H1 (cell line): ENCODE measurements around the gene LPXN. TPM values are rescaled to one million over a fixed set of nuclear protein-coding genes. Genes with fewer than 3 reads are reported as not detected.

ENCODE experiments used
- CTCF ChIA-PET: fragments of 300-600 bp; sonication (Branson Sonifier 250); formaldehyde crosslinking; loops from one replicate; lab custom pipeline; 2021; ENCODE audit not compliant: partially characterized antibody; lab: Charles Lee
- POLR2A ChIA-PET: fragments of 300-600 bp; sonication (Branson Sonifier 250); formaldehyde crosslinking; loops from one replicate; lab custom pipeline; 2021; ENCODE audit warnings: inconsistent platforms; ENCODE audit not compliant: partially characterized antibody; lab: Charles Lee
- DNase-seq, 2 experiments: peaks; one replicate each; pipeline versions ENCODE4 v3.0.0 to v3.0.0-alpha.2; 2010 to 2022; ENCODE audit warnings: low spot score in 2 of 2, low read depth in 1 of 2, mixed read lengths in 1 of 2
- FAIRE-seq: peaks from 2 replicates; lab custom pipeline; 2011; peaks lifted over from hg19 to GRCh38; lab: Jason Lieb, UNC
- H2AFZ ChIP-seq: 2 replicates; pipeline ENCODE4 v1.8.1; 2012; ENCODE audit warnings: low read length, inconsistent platforms
- H2AK5ac ChIP-seq: 2 replicates; pipeline ENCODE4 v1.6.1; 2013; ENCODE audit warnings: low read depth, low read length
- H2BK120ac ChIP-seq: replicated peaks from 2 replicates; pipeline ENCODE3; 2013; ENCODE audit warnings: low read depth, low read length, inconsistent platforms
- H2BK12ac ChIP-seq: 2 replicates; pipeline ENCODE4 v1.6.1; 2013; ENCODE audit warnings: low read depth, low read length
- H2BK15ac ChIP-seq: 2 replicates; pipeline ENCODE4 v1.6.1; 2013; ENCODE audit warnings: low read length
- H2BK20ac ChIP-seq: 2 replicates; pipeline ENCODE4 v1.6.1; 2013; ENCODE audit warnings: low read length
- H2BK5ac ChIP-seq: 2 replicates; pipeline ENCODE4 v1.6.1; 2013; ENCODE audit warnings: low read depth, low read length
- H3K14ac ChIP-seq: 2 replicates; pipeline ENCODE4 v1.6.1; 2013; ENCODE audit warnings: inconsistent platforms; ENCODE audit not compliant: insufficient read length
- H3K18ac ChIP-seq: 2 replicates; pipeline ENCODE4 v1.6.1; 2013; ENCODE audit warnings: low read length; ENCODE audit errors: extremely low read depth
- H3K23ac ChIP-seq: 2 replicates; pipeline ENCODE4 v1.6.1; 2013; ENCODE audit warnings: inconsistent platforms; ENCODE audit not compliant: insufficient read length
- H3K23me2 ChIP-seq: 2 replicates; pipeline ENCODE4 v1.6.1; 2013; ENCODE audit warnings: low read depth, low read length
- H3K27ac ChIP-seq: 2 replicates; pipeline ENCODE4 v1.6.1; 2011; ENCODE audit warnings: low read depth, low read length, inconsistent platforms
- H3K27me3 ChIP-seq, 4 experiments: replicated peaks in 1 of 4; 1 replicate in 1 of 4; 2 replicates in 3 of 4; pipeline versions ENCODE4 v1.6.1 to v1.8.1; 2011 to 2013; ENCODE audit warnings: low read length in 3 of 4, mild to moderate bottlenecking in 3 of 4, inconsistent platforms in 2 of 4, mixed read lengths in 2 of 4, moderate library complexity in 1 of 4; ENCODE audit not compliant: control insufficient read depth in 3 of 4, insufficient read depth in 3 of 4; ENCODE audit errors: extremely low read depth in 1 of 4
- H3K36me3 ChIP-seq, 4 experiments: 2 replicates each; pipeline versions ENCODE4 v1.6.1 to v1.8.1; 2011 to 2013; ENCODE audit warnings: mild to moderate bottlenecking in 4 of 4, low read length in 3 of 4, moderate library complexity in 2 of 4, control low read depth in 1 of 4, inconsistent platforms in 1 of 4; ENCODE audit not compliant: insufficient read depth in 4 of 4, control insufficient read depth in 2 of 4
- H3K4ac ChIP-seq: replicated peaks from 2 replicates; pipeline ENCODE3; 2013; ENCODE audit warnings: low read length, low read depth, mixed read lengths, inconsistent platforms; ENCODE audit not compliant: insufficient read length
- H3K4me1 ChIP-seq, 4 experiments: replicated peaks in 1 of 4; 1 replicate in 1 of 4; 2 replicates in 3 of 4; pipeline versions ENCODE4 v1.6.1 to v1.8.1; 2011 to 2013; ENCODE audit warnings: low read length in 3 of 4, inconsistent platforms in 2 of 4, mixed read lengths in 1 of 4; ENCODE audit not compliant: insufficient read depth in 4 of 4, control insufficient read depth in 3 of 4
- H3K4me2 ChIP-seq, 2 experiments: 2 replicates each; pipeline versions ENCODE4 v1.6.1 to v1.8.1; 2011 to 2013; ENCODE audit warnings: low read depth in 2 of 2, low read length in 2 of 2, control low read depth in 1 of 2, inconsistent platforms in 1 of 2, mild to moderate bottlenecking in 1 of 2; ENCODE audit not compliant: insufficient read depth in 1 of 2
- H3K4me3 ChIP-seq, 4 experiments: fragments of 200-600, 300-600 bp in 1 of 4; sonication (generic), shearing (Covaris generic), sonication (Bioruptor Twin) in 1 of 4; 2 replicates each; pipeline versions ENCODE4 v1.5.1 to v1.8.1; 2011 to 2016; ENCODE audit warnings: low read length in 4 of 4, low read depth in 3 of 4, control low read depth in 2 of 4, inconsistent platforms in 2 of 4, mild to moderate bottlenecking in 2 of 4, mixed read lengths in 1 of 4, moderate library complexity in 1 of 4; ENCODE audit not compliant: insufficient read depth in 2 of 4; ENCODE audit errors: extremely low read depth in 1 of 4
- H3K56ac ChIP-seq: replicated peaks from 2 replicates; pipeline ENCODE3; 2013; ENCODE audit warnings: low read depth, mild to moderate bottlenecking, mixed read lengths, low read length, inconsistent platforms; ENCODE audit not compliant: insufficient read length
- H3K79me1 ChIP-seq: 2 replicates; pipeline ENCODE4 v1.6.1; 2013; ENCODE audit warnings: low read depth, low read length, control low read depth
- H3K79me2 ChIP-seq, 2 experiments: 2 replicates each; pipeline versions ENCODE4 v1.6.1 to v1.8.1; 2012 to 2013; ENCODE audit warnings: low read length in 2 of 2, mild to moderate bottlenecking in 2 of 2, inconsistent platforms in 1 of 2; ENCODE audit not compliant: insufficient read depth in 2 of 2, control insufficient read depth in 1 of 2
- H3K9ac ChIP-seq, 4 experiments: replicated peaks in 1 of 4; 1 replicate in 1 of 4; 2 replicates in 3 of 4; pipeline versions ENCODE4 v1.6.1 to v1.8.1; 2011 to 2013; ENCODE audit warnings: low read depth in 3 of 4, low read length in 3 of 4, control low read depth in 2 of 4, mild to moderate bottlenecking in 2 of 4, moderate library complexity in 2 of 4, inconsistent platforms in 1 of 4; ENCODE audit errors: extremely low read depth in 1 of 4
- H3K9me3 ChIP-seq, 2 experiments: 2 replicates each; pipeline versions ENCODE4 v1.6.1 to v1.8.1; 2012 to 2013; ENCODE audit warnings: mild to moderate bottlenecking in 2 of 2, moderate library complexity in 2 of 2, control low read depth in 1 of 2, inconsistent platforms in 1 of 2, low read depth in 1 of 2, low read length in 1 of 2, mixed read lengths in 1 of 2; ENCODE audit not compliant: insufficient read depth in 2 of 2
- H4K20me1 ChIP-seq, 2 experiments: replicated peaks in 1 of 2; 2 replicates each; pipeline versions ENCODE3 to v1.8.1; 2011 to 2013; ENCODE audit warnings: inconsistent platforms in 2 of 2, low read length in 2 of 2, mild to moderate bottlenecking in 1 of 2; ENCODE audit not compliant: insufficient read depth in 2 of 2, control insufficient read depth in 1 of 2
- H4K5ac ChIP-seq: 2 replicates; pipeline ENCODE4 v1.6.1; 2013; ENCODE audit warnings: low read length, low read depth, mixed read lengths, inconsistent platforms; ENCODE audit not compliant: insufficient read length
- H4K8ac ChIP-seq: 2 replicates; pipeline ENCODE4 v1.8.0; 2013; ENCODE audit warnings: mild to moderate bottlenecking, moderate library complexity, low read length, inconsistent platforms; ENCODE audit not compliant: insufficient read depth; ENCODE audit errors: extremely low read depth
- H4K91ac ChIP-seq: replicated peaks from 2 replicates; pipeline ENCODE3; 2013; ENCODE audit warnings: low read length, mixed read lengths, inconsistent platforms; ENCODE audit not compliant: insufficient read length
- ATF2 ChIP-seq: IDR thresholded peaks from 2 replicates; pipeline ENCODE4 v1.6.1; 2012; ENCODE audit warnings: low read length, inconsistent platforms
- BCL11A ChIP-seq, 2 experiments: IDR thresholded peaks; one replicate each; pipeline ENCODE4 v1.6.1; 2011; ENCODE audit warnings: low read depth in 2 of 2, low read length in 2 of 2, mild to moderate bottlenecking in 2 of 2
- CTBP2 ChIP-seq: IDR thresholded peaks from 2 replicates; pipeline ENCODE4 v1.7.0; 2011; ENCODE audit warnings: borderline replicate concordance, mild to moderate bottlenecking, moderate library complexity, mixed read lengths, low read length; ENCODE audit not compliant: insufficient read depth, insufficient read length
- E2F6 ChIP-seq: IDR thresholded peaks from 2 replicates; pipeline ENCODE4 v1.6.1; 2012; ENCODE audit warnings: inconsistent platforms
- EZH2 ChIP-seq: fragments of 200-600 bp; sonication (generic); IDR thresholded peaks from 2 replicates; pipeline ENCODE4 v1.7.1; 2012; ENCODE audit warnings: low read depth, mild to moderate bottlenecking, moderate library complexity, low read length, inconsistent platforms; ENCODE audit not compliant: severe bottlenecking
- FOSL1 ChIP-seq: IDR thresholded peaks from 2 replicates; pipeline ENCODE4 v1.6.1; 2011; ENCODE audit warnings: mild to moderate bottlenecking, low read depth, low read length, moderate library complexity; ENCODE audit not compliant: insufficient read depth
- JUN ChIP-seq: IDR thresholded peaks from 2 replicates; pipeline ENCODE4 v1.6.1; 2011; ENCODE audit warnings: low read depth, mild to moderate bottlenecking, improper control_type of control experiment, low read length
- JUND ChIP-seq: IDR thresholded peaks from 2 replicates; pipeline ENCODE4 v1.6.1; 2011; ENCODE audit warnings: mild to moderate bottlenecking, improper control_type of control experiment, low read length
- KDM4A ChIP-seq: IDR thresholded peaks from one replicate; pipeline ENCODE4 v1.7.1; 2012; ENCODE audit warnings: low read depth, mild to moderate bottlenecking, moderate library complexity, low read length, inconsistent platforms; ENCODE audit not compliant: severe bottlenecking
- POLR2A ChIP-seq, 2 experiments: IDR thresholded peaks; 1 replicate in 1 of 2; 2 replicates in 1 of 2; pipeline ENCODE4 v1.6.1; 2011; ENCODE audit warnings: low read depth in 2 of 2, low read length in 2 of 2, mild to moderate bottlenecking in 2 of 2; ENCODE audit errors: control extremely low read depth in 1 of 2
- SUZ12 ChIP-seq: fragments of 200-600 bp; sonication (generic); IDR thresholded peaks from 2 replicates; pipeline ENCODE4 v1.6.1; 2012; ENCODE audit warnings: mild to moderate bottlenecking, inconsistent platforms, low read length, moderate library complexity, mixed read lengths
- TBP ChIP-seq: IDR thresholded peaks from 2 replicates; pipeline ENCODE4 v1.6.1; 2011; ENCODE audit warnings: low read depth, low read length, improper control_type of control experiment
- WGBS, 2 experiments: shearing (Covaris generic) in 1 of 2; methylation state at CpG; one replicate each; pipeline versions ENCODE4 v1.1.6 to v1.1.7; 2013 to 2015; ENCODE audit warnings: low lambda C conversion rate in 2 of 2, mixed read lengths in 2 of 2, inconsistent platforms in 1 of 2, low coverage in 1 of 2, missing lambda C conversion rate in 1 of 2; ENCODE audit not compliant: insufficient replicate concordance in 2 of 2, insufficient coverage in 1 of 2, insufficient read length in 1 of 2; ENCODE audit errors: extremely low coverage in 1 of 2, missing lambda C conversion rate in 1 of 2; 5-methylcytosine and 5-hydroxymethylcytosine counted together
- polyA plus RNA-seq, 7 experiments: library from polyadenylated mRNA; depleted of rRNA in 3 of 7; stranded (reverse) in 5 of 7; unstranded in 2 of 7; fragments of >200 nt in 5 of 7; fragments of 200-250 nt in 2 of 7; gene quantifications; 1 replicate in 5 of 7; 2 replicates in 1 of 7; 4 replicates in 1 of 7; pipeline versions ENCODE4 v1.2.1 to v1.2.3, GENCODE V29; 2011 to 2013; ENCODE audit warnings: missing spikeins in 2 of 7, mixed read lengths in 2 of 7
- total RNA-seq: library from RNA; stranded (reverse); fragmentation: NEBNext Ultra II Directional; extraction: Animal tissue kit (Norgen Biotek cat#: 25700); gene quantifications from 2 replicates; pipeline ENCODE4 v1.2.1, GENCODE V29; 2021

The LPXN gene
- total and polyA plus RNA-seq, 2 of the 8 experiments (the other 6 are each of a cell fraction or from before 2014, with no cell fraction given): 1.4 to 2.7 TPM

GRCh38 chr11:58495906-58496305 is 79.8 kb downstream of the LPXN start:
- H3K4me3 ChIP-seq: no peak overlapping the region
- FAIRE-seq (no peak), DNase-seq (no peak)
- H3K27me3 ChIP-seq: no peaks in the 10 kb centered on the region; a peak in 1 of 7 replicates
- H3K4ac ChIP-seq: no peak overlapping the region
- POLR2A ChIA-PET: no interaction called here
- no peak overlapping the region for H2BK120ac ChIP-seq
- no peaks in the 10 kb centered on the region for H4K20me1 ChIP-seq
- no peaks in the 10 kb centered on the region for H3K23me2 ChIP-seq
- H2BK5ac ChIP-seq: no peak overlapping the region
- H3K23ac ChIP-seq: no peak overlapping the region
- H3K4me2 ChIP-seq: no peak overlapping the region
- H4K91ac ChIP-seq: no peak overlapping the region
- no peak overlapping the region for H2BK15ac ChIP-seq
- H3K18ac ChIP-seq: no peak overlapping the region
- H3K4me1 ChIP-seq: no peaks in the 10 kb centered on the region
- no peaks in the 10 kb centered on the region for H3K36me3 ChIP-seq
- CTCF ChIA-PET: interaction anchor here (0.6 to 0.8 kb wide), 4 partner anchors 28 to 1867 kb away, joined by 3 to 4 read pairs (median 4); no protein-coding TSS in a partner anchor
- H2AFZ ChIP-seq: no peak overlapping the region
- H3K27ac ChIP-seq: no peak overlapping the region
- H2BK20ac ChIP-seq: no peak overlapping the region
- H2AK5ac ChIP-seq: no peak overlapping the region
- H2BK12ac ChIP-seq: no peak overlapping the region
- no peaks in the 10 kb centered on the region for H3K9me3 ChIP-seq
- no peak overlapping the region for H3K14ac ChIP-seq
- 87% methylated on average over 2 of the region's 2 CpGs; no CpG with 5 or more reads in 1 of the 2 experiments for WGBS, 2 experiments
- no peak overlapping the region for H4K8ac ChIP-seq
- no peaks in the 10 kb centered on the region for H3K79me1 ChIP-seq
- no peaks in the 10 kb centered on the region for H3K79me2 ChIP-seq
- no peak overlapping the region for H4K5ac ChIP-seq
- no peak overlapping the region for H3K9ac ChIP-seq
- H3K56ac ChIP-seq: no peak overlapping the region
- TF ChIP-seq POLR2A (IDR thresholded peaks at IDR 0.05; ENCODE audit: control extremely low read depth in 1 of 2, low read depth in 2 of 2, low read length in 2 of 2): no peak
- no peak for TF ChIP-seq CTBP2
- TF ChIP-seq KDM4A: no peak
- no peak for TF ChIP-seq FOSL1
- TF ChIP-seq BCL11A (IDR thresholded peaks at IDR 0.05; ENCODE audit: low read depth in 2 of 2, low read length in 2 of 2): no peak
- TF ChIP-seq JUN: no peak
- no peak for TF ChIP-seq TBP
- no peak for TF ChIP-seq ATF2
- TF ChIP-seq E2F6: no peak
- no peak for TF ChIP-seq JUND
- no peak for TF ChIP-seq SUZ12
- no peak for TF ChIP-seq EZH2
